Muscle layer of colon (tissue), 2 donors: ENCODE results near the gene POTEJ.
"Not testable (repeated sequence)": the region's sequence is repeated elsewhere in the genome, so short reads cannot be mapped to it uniquely, and the experiment has no call there.

Source experiments
- H3K27ac ChIP-seq: one replicate; pipeline ENCODE4 v1.7.0; 2013; ENCODE audit warnings: low read depth, mild to moderate bottlenecking, low read length, moderate library complexity
- H3K27me3 ChIP-seq, 2 donors: one replicate each; pipeline ENCODE4 v1.7.0; 2013; ENCODE audit warnings: low read length in 2 of 2, mild to moderate bottlenecking in 2 of 2; ENCODE audit not compliant: insufficient read depth in 2 of 2, control insufficient read depth in 1 of 2
- H3K36me3 ChIP-seq: one replicate; pipeline ENCODE4 v1.7.0; 2013; ENCODE audit warnings: mild to moderate bottlenecking, low read length; ENCODE audit not compliant: insufficient read depth
- H3K4me1 ChIP-seq: one replicate; pipeline ENCODE4 v1.7.0; 2013; ENCODE audit warnings: mild to moderate bottlenecking, low read length; ENCODE audit not compliant: insufficient read depth
- H3K4me3 ChIP-seq, 2 donors: one replicate each; pipeline ENCODE4 v1.7.0; 2013; ENCODE audit warnings: low read length in 2 of 2, low read depth in 1 of 2, mild to moderate bottlenecking in 1 of 2, moderate library complexity in 1 of 2
- H3K9ac ChIP-seq: one replicate; pipeline ENCODE4 v1.7.0; 2013; ENCODE audit warnings: low read length
- H3K9me3 ChIP-seq: one replicate; pipeline ENCODE4 v1.7.0; 2013; ENCODE audit warnings: mild to moderate bottlenecking, low read length
- donor health status: abdominal sarcoma.
- donor health status: Adenocarcinoma of cecum.

POTEJ gene

DNA sequence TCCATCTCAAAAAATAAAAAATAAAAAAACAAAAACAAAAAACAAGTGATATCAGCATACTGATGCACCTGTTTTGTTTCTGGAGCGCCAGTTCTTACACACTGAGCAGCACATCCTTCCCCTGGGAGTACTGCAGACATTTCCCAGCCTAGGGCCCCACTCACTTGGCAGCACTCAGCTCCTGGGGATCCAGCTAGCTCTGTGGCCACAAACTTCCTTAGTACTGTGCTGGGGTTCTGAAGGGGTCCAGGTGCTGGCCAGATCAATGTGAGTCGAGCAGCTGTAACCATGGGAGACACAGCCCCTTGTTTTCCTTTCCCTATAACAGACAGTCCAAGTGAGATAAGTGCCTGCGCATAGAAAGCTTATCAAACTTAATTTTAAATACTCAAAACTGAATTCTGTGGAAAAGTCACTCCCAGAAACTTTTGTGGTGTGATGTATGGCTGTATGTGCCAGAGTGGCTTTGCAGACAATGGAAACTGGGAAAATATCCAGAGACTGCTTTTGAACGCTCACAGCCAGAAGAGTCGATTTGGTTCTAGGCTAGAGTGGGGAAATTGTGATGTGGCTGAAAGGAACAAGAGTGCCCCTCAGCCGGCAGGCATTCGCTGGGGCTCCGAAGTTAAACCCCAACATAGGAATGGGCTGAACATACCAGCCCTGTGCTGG lies 20.9 kb upstream of the POTEJ start:
- H3K27me3 ChIP-seq, H3K9ac ChIP-seq, H3K36me3 ChIP-seq, H3K27ac ChIP-seq, H3K9me3 ChIP-seq, H3K4me3 ChIP-seq, H3K4me1 ChIP-seq: not testable (repeated sequence)

DNA sequence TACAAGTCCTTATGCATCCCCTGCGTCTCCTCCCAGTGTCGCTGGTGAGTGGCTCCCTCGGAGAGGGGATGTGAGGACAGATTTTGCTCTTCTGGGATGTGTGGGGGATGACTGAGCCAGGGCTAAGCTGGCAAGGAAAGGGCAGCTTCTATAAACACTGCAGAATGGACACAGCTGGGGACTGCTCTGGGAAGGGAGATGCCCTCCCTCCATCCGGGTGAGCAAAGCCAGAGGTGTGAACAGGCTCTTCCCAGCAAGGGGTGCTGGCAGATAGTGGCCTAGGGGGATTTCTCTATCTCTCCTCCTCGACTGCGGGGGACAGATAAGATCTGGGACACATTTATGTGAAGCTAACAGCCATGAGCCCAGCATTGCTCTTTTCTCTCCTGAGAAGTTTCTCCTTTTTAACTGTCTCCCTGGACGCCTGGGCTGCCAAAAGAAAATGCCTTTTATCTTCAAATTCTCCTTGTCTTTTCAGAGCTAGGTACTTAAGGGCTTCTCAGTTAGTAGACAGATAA lies 20.3 kb upstream of the POTEJ start:
- H3K4me3 ChIP-seq, H3K9ac ChIP-seq, H3K27me3 ChIP-seq, H3K36me3 ChIP-seq, H3K27ac ChIP-seq, H3K9me3 ChIP-seq, H3K4me1 ChIP-seq: not testable (repeated sequence)

GRCh38 chr2:130592791-130593414 lies 18.3 kb upstream of the POTEJ start:
- H3K4me3 ChIP-seq, H3K9ac ChIP-seq, H3K27me3 ChIP-seq: not testable (repeated sequence)

DNA sequence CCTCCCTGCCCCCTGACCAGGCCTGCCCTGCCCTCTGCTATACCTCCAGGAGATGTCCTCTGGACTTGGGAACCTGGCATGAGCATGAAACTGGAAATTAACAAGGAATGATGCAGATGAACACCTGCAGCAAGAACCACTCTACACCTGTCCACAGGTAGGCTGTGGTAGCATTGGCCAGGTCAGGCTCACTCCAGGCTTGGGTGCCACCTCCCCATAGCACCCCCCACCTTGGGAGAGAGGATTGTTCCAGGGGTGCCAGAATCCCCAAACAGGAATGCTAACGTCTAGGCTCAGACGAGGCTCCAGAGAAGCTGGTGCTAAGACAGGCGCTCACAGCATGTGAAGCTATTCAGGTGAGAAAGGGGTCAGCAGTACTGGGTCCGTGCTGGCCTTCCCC lies 17.2 kb upstream of the POTEJ start:
- not testable (repeated sequence) for H3K27ac ChIP-seq, H3K9me3 ChIP-seq, H3K36me3 ChIP-seq, H3K9ac ChIP-seq, H3K4me3 ChIP-seq, H3K4me1 ChIP-seq, H3K27me3 ChIP-seq

More at GRCh38 chr2:130592791-130593414, 18.3 kb upstream of the POTEJ start:
- H3K4me1 ChIP-seq, H3K27ac ChIP-seq, H3K36me3 ChIP-seq, H3K9me3 ChIP-seq: not testable (repeated sequence)

DNA sequence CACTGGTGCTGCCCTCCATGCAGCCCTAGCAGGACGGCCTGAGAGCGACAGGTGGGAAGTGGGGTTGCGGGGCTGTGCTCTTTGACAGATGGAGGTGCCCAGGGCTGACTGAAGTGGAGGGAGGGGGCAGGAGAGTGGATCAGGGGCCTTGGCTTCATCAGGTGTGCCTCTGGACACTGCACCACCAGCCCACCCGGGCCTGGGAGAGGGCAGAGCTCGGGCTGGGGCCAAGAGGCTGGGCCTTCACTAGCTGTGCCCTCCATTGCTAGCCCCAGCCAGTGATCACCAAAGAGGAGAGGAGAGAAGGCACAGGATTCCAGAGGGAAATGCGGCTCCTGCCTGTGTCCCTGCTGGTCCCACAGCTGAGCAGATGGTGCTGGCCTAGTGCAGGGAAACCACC lies 14.5 kb upstream of the POTEJ start:
- H3K4me1 ChIP-seq, H3K36me3 ChIP-seq, H3K27ac ChIP-seq, H3K9me3 ChIP-seq, H3K4me3 ChIP-seq, H3K27me3 ChIP-seq, H3K9ac ChIP-seq: not testable (repeated sequence)

DNA sequence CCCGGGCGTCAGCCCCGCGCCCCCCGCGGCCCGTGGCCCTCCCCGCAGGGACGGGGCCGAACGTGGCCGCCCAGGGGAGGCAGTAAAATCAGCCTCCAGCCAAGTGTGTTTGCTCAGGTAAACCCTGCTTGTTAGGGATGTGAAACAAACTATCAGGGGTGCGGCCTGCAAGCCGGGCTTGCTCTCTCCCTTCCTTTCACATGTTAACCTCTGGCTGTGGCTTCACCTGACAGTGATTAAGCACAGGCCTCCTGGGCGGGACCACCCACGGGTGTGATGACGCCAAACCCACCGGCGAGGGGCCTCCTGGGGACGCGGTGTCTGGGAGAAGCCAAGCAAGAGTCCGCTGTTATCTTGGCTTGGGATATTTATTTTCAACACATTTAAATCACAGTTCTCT lies 13.2 kb upstream of the POTEJ start:
- H3K27me3 ChIP-seq, H3K9me3 ChIP-seq, H3K27ac ChIP-seq, H3K9ac ChIP-seq, H3K4me3 ChIP-seq, H3K4me1 ChIP-seq, H3K36me3 ChIP-seq: not testable (repeated sequence)

- H3K4me3 ChIP-seq, H3K4me1 ChIP-seq, H3K9me3 ChIP-seq: not testable (repeated sequence)
These were observed 12.8 kb upstream of the POTEJ start for GRCh38 chr2:130598463-130598862.

GRCh38 chr2:130599393-130599792 lies 11.8 kb upstream of the POTEJ start, which contains the start of gene CFC1:
CFC1 (minus strand) TSS chr2:130599575; CDS start chr2:130599287, 288 bp downstream.
- not testable (repeated sequence) for H3K27ac ChIP-seq, H3K9me3 ChIP-seq, H3K4me1 ChIP-seq, H3K27me3 ChIP-seq, H3K36me3 ChIP-seq, H3K9ac ChIP-seq, H3K4me3 ChIP-seq

More at GRCh38 chr2:130598463-130598862, 12.8 kb upstream of the POTEJ start:
- H3K36me3 ChIP-seq, H3K27me3 ChIP-seq, H3K27ac ChIP-seq, H3K9ac ChIP-seq: not testable (repeated sequence)

- not testable (repeated sequence) for H3K9ac ChIP-seq, H3K4me1 ChIP-seq, H3K27ac ChIP-seq, H3K9me3 ChIP-seq, H3K4me3 ChIP-seq, H3K36me3 ChIP-seq, H3K27me3 ChIP-seq
These were observed 11.3 kb upstream of the POTEJ start for GRCh38 chr2:130599926-130600325.

GRCh38 chr2:130601648-130602302 lies 9.5 kb upstream of the POTEJ start:
- not testable (repeated sequence) for H3K4me3 ChIP-seq, H3K27ac ChIP-seq, H3K4me1 ChIP-seq, H3K9ac ChIP-seq, H3K27me3 ChIP-seq, H3K36me3 ChIP-seq, H3K9me3 ChIP-seq

- not testable (repeated sequence) for H3K4me1 ChIP-seq, H3K4me3 ChIP-seq, H3K27me3 ChIP-seq, H3K9me3 ChIP-seq, H3K27ac ChIP-seq, H3K36me3 ChIP-seq, H3K9ac ChIP-seq
These were observed 2.8 kb upstream of the POTEJ start for GRCh38 chr2:130608276-130609001.
